HTR-8/SVneo (cell line): Measurements from ENCODE around the gene ZDHHC16.

ENCODE experiments used
- DNase-seq: peaks from one replicate; pipeline ENCODE4 v3.0.0; 2011; ENCODE audit warnings: low spot score, mixed read lengths; ENCODE audit not compliant: insufficient read length
- FAIRE-seq: peaks from 2 replicates; lab custom pipeline; 2011; peaks lifted over from hg19 to GRCh38; lab: Jason Lieb, UNC

Gene ZDHHC16

DNA sequence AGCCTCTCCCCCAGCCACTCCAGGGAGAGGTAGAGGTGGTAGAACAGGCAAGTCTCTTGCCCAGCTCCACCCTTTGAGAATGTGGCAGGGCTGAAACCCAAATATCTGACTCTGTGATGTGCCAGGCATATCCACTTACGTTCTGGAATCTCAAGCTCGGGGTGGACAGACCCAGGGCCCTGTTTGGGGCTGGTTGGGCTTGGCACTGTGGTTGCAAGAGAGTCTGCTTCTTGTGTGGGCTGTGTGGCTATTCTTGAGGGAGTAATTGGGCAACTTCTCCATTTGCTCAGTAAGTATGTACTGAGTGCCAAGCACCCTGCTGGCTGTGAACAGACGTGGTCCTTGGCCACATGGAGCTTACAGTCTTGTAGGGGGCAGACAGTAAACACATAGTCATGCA is 57.4 kb downstream of the ZDHHC16 start:
- DNase-seq (no peak), FAIRE-seq (no peak)

GRCh38 chr10:97505152-97505551 is 59.2 kb downstream of the ZDHHC16 start:
- DNase-seq (no peak), FAIRE-seq (no peak)

- FAIRE-seq: no peak
- no peak for DNase-seq
These were observed 60.4 kb downstream of the ZDHHC16 start for GRCh38 chr10:97506199-97506991.
